Mammary epithelial cell (primary cell): ENCODE results near the gene PIR.

Experiments
- EZH2 ChIP-seq: IDR thresholded peaks from 2 replicates; pipeline ENCODE4 v1.6.1; 2012; ENCODE audit warnings: low read length, inconsistent platforms, borderline replicate concordance
- TF ChIP-seq, protein P1 (sequence below), 2 donors: IDR thresholded peaks in 1 of 2; conservative IDR thresholded peaks in 1 of 2; 2 replicates each; pipeline ENCODE4 v1.5.1; 2011 to 2012; ENCODE audit warnings: inconsistent platforms in 2 of 2, low read length in 2 of 2, mild to moderate bottlenecking in 2 of 2, control low read depth in 1 of 2, low read depth in 1 of 2; ENCODE audit not compliant: insufficient read depth in 1 of 2; ENCODE audit errors: extremely low read depth in 1 of 2

DNA sequence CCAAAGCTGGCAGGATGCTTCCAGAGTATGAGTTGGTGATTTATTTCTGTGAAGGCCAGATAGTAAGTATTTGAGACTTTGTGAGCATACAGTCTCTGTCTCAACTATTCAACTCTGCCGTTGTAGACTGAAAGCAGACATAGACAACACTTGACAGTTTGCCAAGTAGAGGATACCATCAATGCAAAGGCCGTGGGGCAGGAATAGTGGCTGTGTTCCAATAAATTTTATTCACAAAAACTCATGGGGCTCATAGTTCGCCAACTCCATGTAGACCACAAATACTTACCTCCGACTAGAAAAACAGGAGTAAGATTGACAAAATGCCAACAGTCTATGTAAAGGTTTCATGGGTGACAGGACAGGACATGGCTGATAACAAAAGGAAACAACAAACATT, 3.7 kb upstream of the PIR start:
- TF ChIP-seq, protein P1, sequence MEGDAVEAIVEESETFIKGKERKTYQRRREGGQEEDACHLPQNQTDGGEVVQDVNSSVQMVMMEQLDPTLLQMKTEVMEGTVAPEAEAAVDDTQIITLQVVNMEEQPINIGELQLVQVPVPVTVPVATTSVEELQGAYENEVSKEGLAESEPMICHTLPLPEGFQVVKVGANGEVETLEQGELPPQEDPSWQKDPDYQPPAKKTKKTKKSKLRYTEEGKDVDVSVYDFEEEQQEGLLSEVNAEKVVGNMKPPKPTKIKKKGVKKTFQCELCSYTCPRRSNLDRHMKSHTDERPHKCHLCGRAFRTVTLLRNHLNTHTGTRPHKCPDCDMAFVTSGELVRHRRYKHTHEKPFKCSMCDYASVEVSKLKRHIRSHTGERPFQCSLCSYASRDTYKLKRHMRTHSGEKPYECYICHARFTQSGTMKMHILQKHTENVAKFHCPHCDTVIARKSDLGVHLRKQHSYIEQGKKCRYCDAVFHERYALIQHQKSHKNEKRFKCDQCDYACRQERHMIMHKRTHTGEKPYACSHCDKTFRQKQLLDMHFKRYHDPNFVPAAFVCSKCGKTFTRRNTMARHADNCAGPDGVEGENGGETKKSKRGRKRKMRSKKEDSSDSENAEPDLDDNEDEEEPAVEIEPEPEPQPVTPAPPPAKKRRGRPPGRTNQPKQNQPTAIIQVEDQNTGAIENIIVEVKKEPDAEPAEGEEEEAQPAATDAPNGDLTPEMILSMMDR (conservative IDR thresholded peaks at IDR 0.05 in 1 of 2, IDR thresholded peaks at IDR 0.05 in 1 of 2; ENCODE audit: extremely low read depth in 1 of 2, insufficient read depth in 1 of 2, low read depth in 1 of 2, low read length in 2 of 2) = no peak
- no peak for TF ChIP-seq EZH2
